Epithelial cell of esophagus (primary cell): Measurements from ENCODE around the gene FOS.

ENCODE experiments used
- DNase-seq: peaks from one replicate; pipeline ENCODE4 v3.0.0; 2010; ENCODE audit warnings: low read depth
- H3K4me3 ChIP-seq: 2 replicates; pipeline ENCODE4 v1.5.1; 2011; ENCODE audit warnings: mild to moderate bottlenecking, low read length, control low read depth
- TF ChIP-seq, protein P1 (sequence below): IDR thresholded peaks from 2 replicates; pipeline ENCODE4 v1.5.1; 2011; ENCODE audit warnings: low read depth, mild to moderate bottlenecking, low read length, control low read depth, inconsistent platforms; ENCODE audit not compliant: insufficient read depth; ENCODE audit errors: missing control alignments

Gene FOS

DNA sequence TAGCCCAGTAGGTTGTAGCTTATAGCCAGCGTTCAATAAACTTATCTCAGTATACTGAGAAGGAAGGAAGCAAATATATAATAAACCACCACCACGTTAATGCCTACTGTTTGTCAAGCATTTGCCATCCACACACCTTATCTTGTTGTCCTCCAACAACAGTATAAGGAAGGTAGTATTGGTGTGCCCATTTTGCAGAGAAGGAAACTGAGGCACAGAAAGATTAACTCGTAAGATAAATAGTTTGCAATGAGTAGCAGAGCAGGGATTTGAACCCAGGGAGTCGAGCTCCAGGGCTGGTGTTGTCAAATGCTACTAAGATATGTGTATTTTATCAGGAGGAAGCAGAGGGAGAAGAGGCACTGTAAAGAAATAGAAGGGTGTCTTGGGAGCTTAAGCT lies 27.8 kb upstream of the FOS start:
- H3K4me3 ChIP-seq: no peak overlapping the region
- DNase-seq: no peak
- TF ChIP-seq, protein P1, sequence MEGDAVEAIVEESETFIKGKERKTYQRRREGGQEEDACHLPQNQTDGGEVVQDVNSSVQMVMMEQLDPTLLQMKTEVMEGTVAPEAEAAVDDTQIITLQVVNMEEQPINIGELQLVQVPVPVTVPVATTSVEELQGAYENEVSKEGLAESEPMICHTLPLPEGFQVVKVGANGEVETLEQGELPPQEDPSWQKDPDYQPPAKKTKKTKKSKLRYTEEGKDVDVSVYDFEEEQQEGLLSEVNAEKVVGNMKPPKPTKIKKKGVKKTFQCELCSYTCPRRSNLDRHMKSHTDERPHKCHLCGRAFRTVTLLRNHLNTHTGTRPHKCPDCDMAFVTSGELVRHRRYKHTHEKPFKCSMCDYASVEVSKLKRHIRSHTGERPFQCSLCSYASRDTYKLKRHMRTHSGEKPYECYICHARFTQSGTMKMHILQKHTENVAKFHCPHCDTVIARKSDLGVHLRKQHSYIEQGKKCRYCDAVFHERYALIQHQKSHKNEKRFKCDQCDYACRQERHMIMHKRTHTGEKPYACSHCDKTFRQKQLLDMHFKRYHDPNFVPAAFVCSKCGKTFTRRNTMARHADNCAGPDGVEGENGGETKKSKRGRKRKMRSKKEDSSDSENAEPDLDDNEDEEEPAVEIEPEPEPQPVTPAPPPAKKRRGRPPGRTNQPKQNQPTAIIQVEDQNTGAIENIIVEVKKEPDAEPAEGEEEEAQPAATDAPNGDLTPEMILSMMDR: no peak

DNA sequence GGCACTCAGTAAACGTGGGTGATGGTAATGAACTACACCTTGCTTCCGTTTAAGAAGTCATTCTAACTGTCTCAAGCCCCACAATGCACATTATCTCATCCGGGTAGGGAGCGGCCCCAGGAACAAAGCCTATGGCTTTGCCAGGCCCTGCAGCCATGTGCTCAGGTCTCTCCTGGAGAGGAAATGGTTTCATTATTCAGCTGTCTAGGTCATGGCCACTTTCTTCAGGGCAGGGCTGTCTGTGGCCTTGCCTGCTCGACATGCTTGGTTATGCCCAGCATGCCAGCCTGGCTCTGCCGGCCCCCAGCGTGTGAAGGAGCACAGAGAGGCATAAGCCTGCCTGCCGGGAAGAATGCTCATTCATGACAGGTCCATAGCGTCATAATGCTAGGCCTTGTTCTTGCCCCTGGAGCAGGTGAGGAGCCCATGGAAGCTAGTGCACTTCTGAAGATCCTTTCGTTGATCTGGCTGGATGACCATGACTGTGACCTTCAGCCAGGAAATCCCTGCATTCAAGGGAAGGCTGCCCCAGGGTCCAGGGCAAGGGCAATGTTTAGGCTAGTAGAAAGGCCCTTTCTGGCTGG lies 26.3 kb upstream of the FOS start:
- TF ChIP-seq, protein P1: no peak
- H3K4me3 ChIP-seq: no peak overlapping the region
- DNase-seq: peak; percentile 94

DNA sequence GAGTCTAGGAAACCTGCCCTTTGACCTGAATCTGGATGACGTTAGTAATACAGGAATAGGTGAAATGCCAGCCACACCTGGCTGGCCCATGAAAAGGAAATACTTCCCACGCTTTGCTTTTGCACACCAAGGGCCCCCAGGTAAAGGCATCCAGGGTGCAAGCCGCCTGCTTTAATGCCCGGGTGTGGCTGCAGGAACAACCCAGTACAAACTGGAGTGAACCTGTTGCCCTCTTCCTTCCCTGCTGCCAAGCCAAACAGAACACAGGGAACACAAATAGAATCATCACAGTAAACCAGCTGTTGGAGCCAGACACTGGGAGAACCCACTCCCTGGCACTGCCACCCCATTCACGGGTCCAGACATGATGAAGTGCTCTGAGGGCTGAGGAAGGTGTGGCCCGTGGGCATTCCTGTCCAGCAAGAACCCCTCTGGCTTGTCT lies 24.2 kb upstream of the FOS start:
- TF ChIP-seq, protein P1: no peak
- H3K4me3 ChIP-seq: no peak overlapping the region
- DNase-seq: peak; percentile 94

DNA sequence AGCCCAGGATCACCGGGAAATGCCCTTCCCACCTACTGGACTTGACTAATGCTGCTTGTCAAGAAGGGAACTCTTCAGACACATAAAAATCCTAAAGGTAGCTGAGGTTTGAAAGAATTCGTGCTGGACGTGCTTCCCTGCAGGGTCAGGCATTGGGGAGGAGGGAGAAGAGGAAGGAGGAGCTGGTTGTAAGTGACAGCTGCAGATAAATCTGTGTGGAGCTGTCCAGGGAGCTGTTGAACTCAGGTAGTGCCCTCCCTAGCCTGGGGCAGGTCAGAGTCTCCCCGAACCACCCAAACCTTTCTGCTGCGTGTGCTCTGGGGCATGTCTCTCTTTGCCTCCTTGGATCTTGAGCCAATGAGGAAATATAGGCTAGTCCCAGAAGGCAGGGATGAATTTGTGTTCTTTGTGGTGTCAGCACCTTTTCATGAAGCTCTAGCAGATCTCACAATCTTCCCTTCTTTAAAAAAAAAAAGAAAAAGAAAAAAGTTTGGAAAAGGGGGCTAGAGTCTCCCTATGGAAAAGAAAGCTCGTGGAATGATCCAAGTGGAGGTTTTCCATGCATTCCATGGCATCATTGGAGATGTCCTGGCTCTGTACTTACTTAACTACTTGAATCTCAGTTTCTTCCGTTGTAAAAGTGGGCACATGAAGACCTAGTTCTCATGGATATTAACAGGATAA lies 23.6 kb upstream of the FOS start:
- TF ChIP-seq, protein P1: no peak
- peak; percentile 84 for DNase-seq
- peak overlapping the region; percentile 3 for H3K4me3 ChIP-seq

DNA sequence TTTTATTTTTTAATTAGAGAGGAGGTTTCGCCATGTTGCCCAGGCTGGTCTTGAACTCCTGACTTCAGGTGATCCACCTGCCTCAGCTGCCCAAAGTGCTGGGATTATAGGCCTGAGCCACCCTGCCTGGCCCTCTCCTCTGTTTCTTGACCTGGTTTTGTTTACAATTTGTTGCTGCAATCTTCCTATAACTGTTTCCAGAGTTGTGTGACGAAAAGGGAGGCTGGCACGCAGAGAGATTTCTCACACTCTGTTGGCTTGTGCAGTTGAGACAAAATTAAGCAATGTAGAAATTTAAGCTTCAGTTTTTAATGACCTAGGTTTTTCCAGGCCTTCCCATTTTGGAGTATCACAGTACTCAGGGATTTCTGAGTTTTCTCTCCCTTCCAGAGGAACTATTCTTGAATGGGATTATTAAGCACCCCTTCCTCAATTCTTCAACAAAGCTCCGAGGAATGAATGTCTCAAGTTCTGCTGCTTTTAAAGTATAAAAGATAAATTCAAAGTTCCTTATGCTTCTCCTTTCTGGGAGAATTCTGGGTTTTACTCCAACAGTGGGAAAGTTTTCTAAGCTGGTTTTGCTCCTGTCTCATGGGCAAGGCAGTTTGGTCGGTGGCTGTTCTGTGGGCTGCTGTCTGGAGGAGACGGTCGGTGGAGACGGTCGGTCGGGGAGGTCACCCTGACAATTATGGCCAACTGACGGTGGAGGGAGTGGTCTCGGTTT lies 20.4 kb upstream of the FOS start:
- peak overlapping the region; percentile 24 for H3K4me3 ChIP-seq
- TF ChIP-seq, protein P1: no peak
- DNase-seq: no peak

DNA sequence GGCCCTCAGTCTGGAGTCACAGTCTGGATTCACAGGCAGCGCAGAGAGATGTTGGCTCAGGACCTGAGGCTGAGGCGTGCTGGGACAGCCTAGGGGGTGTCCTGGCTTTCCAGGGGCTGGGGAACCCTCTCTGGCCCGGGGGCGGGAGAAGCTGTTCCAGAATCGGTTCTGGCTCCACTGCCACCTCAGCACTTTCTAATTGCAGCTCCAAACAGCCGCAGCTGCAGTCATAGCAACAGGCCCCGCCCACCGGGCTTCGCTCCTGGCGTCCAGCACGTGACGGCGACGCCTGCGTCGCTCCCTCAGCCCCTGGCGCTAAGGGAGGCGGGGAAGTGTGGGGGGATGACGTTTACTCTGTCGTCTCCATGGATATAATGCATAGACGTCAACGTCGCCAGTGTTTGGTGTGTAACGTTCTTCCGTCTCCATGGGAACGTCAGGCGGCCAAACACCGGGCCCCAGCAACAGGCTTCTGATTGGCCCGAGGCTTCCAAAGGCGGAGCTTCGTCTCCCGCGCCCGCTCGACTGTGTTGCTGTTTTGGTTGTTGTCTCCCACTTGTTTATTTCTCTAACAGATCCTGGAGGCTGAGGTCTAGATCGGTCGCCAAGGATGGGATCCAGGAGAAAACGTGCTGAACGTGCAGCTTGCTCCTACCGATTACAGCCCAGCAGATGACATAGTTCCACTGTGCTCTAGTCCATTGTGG lies 19.7 kb upstream of the FOS start:
- TF ChIP-seq, protein P1: no peak
- H3K4me3 ChIP-seq: peak overlapping the region; percentile 41

More for the DNA sequence above, 19.7 kb upstream of the FOS start:
- DNase-seq: peak; percentile 99
